Fibroblast of upper back skin (primary cell): Measurements from ENCODE around the gene TMEM233.
A peak's percentile ranks its signal among the peaks of the same experiment; 100 is the strongest.

ENCODE experiments used
- DNase-seq: peaks from one replicate; pipeline ENCODE4 v3.0.0-alpha.2; 2013

The TMEM233 gene

GRCh38 chr12:119683413-119683812 lies 89.8 kb downstream of the TMEM233 start:
- DNase-seq = peak; percentile 41

DNA sequence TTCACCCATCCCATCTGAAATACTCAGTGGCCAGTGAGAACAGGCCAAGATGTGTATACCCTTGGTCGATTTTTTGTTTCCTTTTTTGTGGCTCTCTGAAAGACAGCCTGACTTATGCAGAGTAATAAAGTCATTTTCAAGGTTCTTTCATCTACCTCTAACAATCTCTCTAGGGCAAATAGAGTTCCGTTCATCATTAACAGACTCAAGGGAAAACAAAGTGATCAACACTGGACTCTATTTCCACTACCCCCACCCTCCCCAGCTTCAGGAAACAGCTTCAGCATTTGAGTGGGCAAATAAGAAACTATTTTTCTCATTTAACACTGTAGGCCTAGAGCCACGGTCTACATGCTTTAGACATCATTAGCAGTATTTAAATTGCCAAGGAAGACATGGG lies 90.2 kb downstream of the TMEM233 start:
- no peak for DNase-seq

DNA sequence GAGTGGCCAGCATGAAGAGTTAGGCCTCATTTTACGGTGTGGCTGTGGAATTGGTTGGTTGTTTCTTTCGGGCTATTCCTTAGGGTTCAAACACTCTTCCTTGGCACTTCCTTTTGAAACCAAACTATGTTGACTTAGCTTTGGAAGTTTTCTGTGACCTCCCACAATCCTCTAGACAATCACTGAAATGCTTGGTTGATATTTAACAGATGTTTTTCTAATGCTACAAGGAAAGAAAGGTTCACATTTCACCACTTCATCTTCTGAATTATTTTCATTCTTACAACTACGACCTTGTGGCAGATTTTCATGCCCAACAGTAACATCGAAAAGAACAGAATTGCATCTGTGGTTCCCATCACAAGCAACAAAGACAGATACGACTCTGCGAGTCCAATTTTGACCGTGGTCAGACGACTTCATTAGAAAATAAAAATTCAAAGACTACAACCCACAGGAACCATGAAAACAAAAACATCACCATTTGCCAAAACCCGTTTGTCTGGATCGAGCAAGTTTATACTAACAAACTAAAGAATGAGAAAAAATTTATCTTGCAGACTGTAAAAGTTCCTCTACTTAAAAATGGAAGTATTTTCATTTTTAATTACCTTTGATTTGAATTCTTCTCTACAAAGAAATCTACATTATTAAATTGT lies 91.3 kb downstream of the TMEM233 start:
- DNase-seq = peak; percentile 27

- DNase-seq = no peak
Measured at GRCh38 chr12:119685375-119685774, 91.8 kb downstream of the TMEM233 start.

GRCh38 chr12:119686355-119686754 lies 92.8 kb downstream of the TMEM233 start:
- no peak for DNase-seq

GRCh38 chr12:119686776-119687175 lies 93.2 kb downstream of the TMEM233 start:
- no peak for DNase-seq

DNA sequence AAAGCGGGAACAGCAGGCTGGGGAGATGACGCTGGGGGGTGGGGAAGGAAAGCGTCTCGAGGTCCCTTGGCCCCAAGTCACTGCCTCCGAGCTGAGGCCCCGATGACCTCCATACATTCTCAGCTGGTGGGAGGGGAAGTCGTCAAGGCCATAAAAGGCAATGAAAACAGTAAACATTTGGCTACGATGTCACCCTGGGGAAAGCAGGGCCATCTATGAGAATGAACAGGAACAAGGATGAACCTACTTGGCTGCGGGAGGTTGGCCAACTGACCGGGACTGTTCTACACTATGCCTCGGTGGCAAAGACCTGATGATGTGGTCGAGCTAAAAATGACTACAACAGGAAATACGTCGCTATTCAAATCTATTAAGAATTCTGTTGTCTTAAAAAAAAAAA lies 93.8 kb downstream of the TMEM233 start:
- no peak for DNase-seq

DNA sequence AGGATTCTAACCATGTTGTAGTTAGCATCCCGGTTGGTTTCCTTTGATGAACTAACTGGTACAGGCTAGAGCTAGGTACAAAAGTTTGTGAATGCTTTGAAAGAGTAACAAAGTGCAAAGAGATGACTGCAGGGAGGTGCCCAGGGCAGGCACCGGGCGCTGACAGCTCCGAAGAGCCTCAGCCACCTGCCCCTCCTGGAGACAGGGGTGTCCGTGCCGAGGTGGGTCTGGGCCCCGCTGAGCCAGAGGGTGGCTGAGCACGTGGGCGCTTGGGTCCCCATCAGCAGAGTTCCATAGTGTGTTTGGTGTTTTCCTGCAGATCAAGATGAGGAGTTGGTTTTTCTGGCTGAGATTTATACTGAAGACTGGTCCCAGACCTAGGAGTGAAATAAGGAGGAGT lies 94.3 kb downstream of the TMEM233 start:
- DNase-seq = no peak

- DNase-seq = no peak
Measured at GRCh38 chr12:119689935-119690500, 96.4 kb downstream of the TMEM233 start.

GRCh38 chr12:119691202-119691810 lies 97.7 kb downstream of the TMEM233 start:
- no peak for DNase-seq

GRCh38 chr12:119692410-119692809 lies 98.8 kb downstream of the TMEM233 start:
- peak; percentile 9 for DNase-seq
